PFSK-1 (cell line): Measurements from ENCODE around the gene CFAP65.

Source experiments
- FOXP2 ChIP-seq: optimal IDR thresholded peaks from 2 replicates; pipeline ENCODE3; 2011; ENCODE audit warnings: borderline replicate concordance, control low read depth, inconsistent platforms; ENCODE audit not compliant: insufficient read depth; ENCODE audit errors: extremely low read length, extremely low read depth
- POLR2AphosphoS5 ChIP-seq: IDR thresholded peaks from 2 replicates; pipeline ENCODE4 v1.6.1; 2012; ENCODE audit warnings: low read depth, mild to moderate bottlenecking, control low read depth, low read length, moderate library complexity
- REST ChIP-seq, 2 experiments: IDR thresholded peaks; 2 replicates each; pipeline versions ENCODE4 v1.6.1 to v1.8.0; 2011 to 2012; ENCODE audit warnings: low read depth in 2 of 2, low read length in 2 of 2, control low read depth in 1 of 2, inconsistent platforms in 1 of 2, mild to moderate bottlenecking in 1 of 2, moderate library complexity in 1 of 2; ENCODE audit not compliant: insufficient read depth in 1 of 2
- SIN3A ChIP-seq: IDR thresholded peaks from 2 replicates; pipeline ENCODE4 v1.6.1; 2012; ENCODE audit warnings: mild to moderate bottlenecking, low read length, moderate library complexity, borderline replicate concordance; ENCODE audit not compliant: insufficient read depth
- TAF1 ChIP-seq: IDR thresholded peaks from 2 replicates; pipeline ENCODE4 v1.6.1; 2012; ENCODE audit warnings: low read length, control low read depth, borderline replicate concordance; ENCODE audit not compliant: insufficient read depth

The CFAP65 gene

GRCh38 chr2:218999021-218999880 lies 42.1 kb downstream of the CFAP65 start:
- TF ChIP-seq POLR2AphosphoS5 = no peak
- TF ChIP-seq REST (IDR thresholded peaks at IDR 0.05; ENCODE audit: insufficient read depth in 1 of 2, low read depth in 2 of 2, low read length in 2 of 2) = no peak
- no peak for TF ChIP-seq TAF1
- TF ChIP-seq SIN3A = no peak
- TF ChIP-seq FOXP2 = no peak

GRCh38 chr2:218998414-218999002 lies 42.8 kb downstream of the CFAP65 start:
- TF ChIP-seq POLR2AphosphoS5 (no peak), TAF1 (no peak), SIN3A (no peak), REST (IDR thresholded peaks at IDR 0.05; ENCODE audit: insufficient read depth in 1 of 2, low read depth in 2 of 2, low read length in 2 of 2) (no peak), FOXP2 (no peak)

GRCh38 chr2:218997731-218998130 lies 43.6 kb downstream of the CFAP65 start:
- no peak for TF ChIP-seq FOXP2
- no peak for TF ChIP-seq POLR2AphosphoS5
- no peak for TF ChIP-seq TAF1
- no peak for TF ChIP-seq SIN3A
- no peak for TF ChIP-seq REST (IDR thresholded peaks at IDR 0.05; ENCODE audit: insufficient read depth in 1 of 2, low read depth in 2 of 2, low read length in 2 of 2)

- TF ChIP-seq POLR2AphosphoS5 (no peak), FOXP2 (no peak), SIN3A (no peak), REST (IDR thresholded peaks at IDR 0.05; ENCODE audit: insufficient read depth in 1 of 2, low read depth in 2 of 2, low read length in 2 of 2) (no peak)
Observed at GRCh38 chr2:218996937-218997336, 44.4 kb downstream of the CFAP65 start.
